Renal cortical epithelial cell (primary cell): ENCODE measurements around the gene KRTAP29-1. TPM values are rescaled to one million over a fixed set of nuclear protein-coding genes. Genes with fewer than 3 reads are reported as not detected.

Experiments used
- DNase-seq: peaks from one replicate; pipeline ENCODE4 v3.0.0-alpha.2; 2011; ENCODE audit warnings: low read depth
- total RNA-seq: library from RNA; depleted of rRNA; stranded (reverse); fragments of >200 nt; gene quantifications from 2 replicates; pipeline ENCODE4 v1.2.3, GENCODE V29; 2014

The KRTAP29-1 gene
- total RNA-seq, 1 donor from 2014 or later, result not detected

DNA sequence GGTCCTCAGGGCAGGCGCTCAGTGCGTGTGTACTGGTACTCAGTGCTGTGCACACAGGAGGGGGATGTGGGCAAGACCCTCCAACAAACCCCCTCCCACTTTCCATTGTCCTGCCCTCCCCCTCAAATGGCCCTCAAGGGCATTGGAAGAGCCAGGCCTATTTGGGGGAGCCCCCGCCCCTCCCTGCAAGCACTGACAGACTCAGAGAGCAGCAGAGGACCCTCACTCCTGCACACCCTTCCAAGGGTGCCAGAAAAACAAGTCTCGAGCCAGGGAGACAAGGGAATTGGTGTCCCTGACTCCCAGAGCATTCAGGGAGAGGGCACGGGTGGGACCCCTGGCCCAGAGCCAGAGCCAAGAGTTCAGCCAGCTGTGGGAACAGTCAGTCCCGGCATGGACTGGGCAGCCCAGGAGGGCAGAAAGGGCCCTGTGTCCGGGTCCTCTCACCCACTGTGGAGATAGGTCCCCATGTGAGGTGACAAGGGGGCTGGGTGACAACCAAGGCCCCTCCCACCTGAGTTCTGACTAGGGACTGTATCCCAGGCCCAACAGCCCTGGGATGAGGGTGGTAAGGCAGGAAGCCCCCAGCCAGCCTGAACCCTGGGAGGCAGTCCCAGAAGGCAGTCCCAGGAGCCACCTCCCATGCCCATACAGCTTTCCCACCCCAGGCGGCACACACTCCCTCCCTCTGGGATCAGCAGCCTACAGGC, 24.9 kb upstream of the KRTAP29-1 start:
- no peak for DNase-seq

DNA sequence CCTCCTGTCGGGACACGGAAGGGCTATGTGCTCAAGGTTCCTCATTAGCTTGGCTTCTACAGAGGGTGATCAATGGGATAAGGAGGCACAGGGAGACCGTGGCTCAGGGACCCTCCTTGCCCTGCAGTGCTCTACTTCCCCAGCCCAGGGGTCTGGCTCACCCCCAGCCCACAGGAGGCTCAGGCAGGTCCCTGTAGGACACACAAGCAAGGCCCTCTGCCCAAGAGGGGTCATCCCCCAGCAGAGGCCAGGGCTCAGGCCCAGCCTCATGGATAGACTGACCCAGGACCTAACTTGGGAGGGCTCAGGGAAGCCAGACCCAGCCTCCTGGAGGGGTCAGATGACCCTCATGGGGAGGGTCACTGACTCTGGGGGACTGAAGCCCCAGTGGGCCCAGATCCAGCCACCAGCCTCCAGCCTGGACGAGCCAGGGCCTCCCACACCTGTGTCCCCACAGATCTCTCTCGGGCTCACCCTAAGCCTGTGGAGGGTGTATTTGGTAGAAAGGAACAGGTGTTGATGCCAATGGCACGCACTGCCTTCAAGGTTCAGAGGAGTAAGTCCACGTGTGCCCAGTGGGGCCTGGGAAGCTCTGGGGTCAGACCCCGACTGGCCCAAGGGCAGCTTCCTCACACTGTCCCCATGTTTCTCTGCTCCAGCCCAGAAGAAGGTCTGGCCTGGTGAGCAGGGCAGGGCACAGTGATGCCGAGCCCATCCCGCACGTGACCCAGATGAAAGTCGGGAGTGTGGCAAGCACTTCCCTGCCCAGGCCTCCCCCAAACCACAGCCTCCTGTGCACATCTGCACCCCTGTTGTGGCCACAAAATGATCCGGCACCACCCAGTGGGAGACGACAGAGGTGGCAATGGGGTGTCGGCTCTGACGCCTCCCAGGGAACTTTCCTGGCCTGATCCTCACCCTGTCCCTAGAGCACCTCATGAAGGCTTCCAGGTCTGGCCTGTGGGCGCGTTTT, 23.8 kb upstream of the KRTAP29-1 start:
- DNase-seq, result no peak

DNA sequence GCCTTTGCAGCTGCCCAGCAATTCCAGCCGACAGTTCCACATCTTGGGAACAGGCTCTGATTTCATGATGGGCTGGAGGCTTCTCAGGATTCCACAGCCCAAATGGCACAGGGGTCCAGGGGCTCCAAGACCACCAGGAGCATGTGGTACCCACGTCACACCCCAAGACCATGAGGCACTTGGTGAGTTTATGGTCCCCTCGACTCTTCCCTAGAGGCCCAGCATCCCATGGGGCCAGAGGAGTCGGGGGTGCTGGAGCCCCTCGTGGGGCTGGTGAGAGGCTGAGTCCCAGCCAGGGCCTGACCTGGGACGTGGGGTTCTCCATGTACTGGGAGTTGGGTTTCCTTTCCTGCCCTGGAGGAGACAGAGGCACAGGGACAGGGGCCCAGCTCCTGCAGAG, 23.0 kb upstream of the KRTAP29-1 start:
- no peak for DNase-seq

DNA sequence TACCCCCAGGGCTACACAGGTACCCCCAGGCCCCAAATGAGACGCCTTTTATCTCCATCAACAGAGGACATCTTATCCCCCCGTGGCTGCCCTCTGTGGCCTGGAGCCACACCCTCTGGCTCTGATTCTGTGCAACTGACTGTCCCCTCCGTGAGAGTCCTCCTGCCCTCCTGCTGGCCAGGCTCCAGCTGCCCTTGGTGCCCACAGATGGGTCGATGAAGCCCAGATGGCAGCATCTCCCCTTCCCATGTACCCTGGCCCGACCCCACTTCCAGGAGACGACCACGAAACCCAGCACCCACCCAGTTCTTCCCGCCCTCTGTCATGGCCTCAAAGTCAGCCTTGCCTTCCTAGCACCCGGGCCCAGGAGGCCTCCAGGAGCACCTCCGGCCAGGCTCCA, 22.5 kb upstream of the KRTAP29-1 start:
- DNase-seq, result no peak

DNA sequence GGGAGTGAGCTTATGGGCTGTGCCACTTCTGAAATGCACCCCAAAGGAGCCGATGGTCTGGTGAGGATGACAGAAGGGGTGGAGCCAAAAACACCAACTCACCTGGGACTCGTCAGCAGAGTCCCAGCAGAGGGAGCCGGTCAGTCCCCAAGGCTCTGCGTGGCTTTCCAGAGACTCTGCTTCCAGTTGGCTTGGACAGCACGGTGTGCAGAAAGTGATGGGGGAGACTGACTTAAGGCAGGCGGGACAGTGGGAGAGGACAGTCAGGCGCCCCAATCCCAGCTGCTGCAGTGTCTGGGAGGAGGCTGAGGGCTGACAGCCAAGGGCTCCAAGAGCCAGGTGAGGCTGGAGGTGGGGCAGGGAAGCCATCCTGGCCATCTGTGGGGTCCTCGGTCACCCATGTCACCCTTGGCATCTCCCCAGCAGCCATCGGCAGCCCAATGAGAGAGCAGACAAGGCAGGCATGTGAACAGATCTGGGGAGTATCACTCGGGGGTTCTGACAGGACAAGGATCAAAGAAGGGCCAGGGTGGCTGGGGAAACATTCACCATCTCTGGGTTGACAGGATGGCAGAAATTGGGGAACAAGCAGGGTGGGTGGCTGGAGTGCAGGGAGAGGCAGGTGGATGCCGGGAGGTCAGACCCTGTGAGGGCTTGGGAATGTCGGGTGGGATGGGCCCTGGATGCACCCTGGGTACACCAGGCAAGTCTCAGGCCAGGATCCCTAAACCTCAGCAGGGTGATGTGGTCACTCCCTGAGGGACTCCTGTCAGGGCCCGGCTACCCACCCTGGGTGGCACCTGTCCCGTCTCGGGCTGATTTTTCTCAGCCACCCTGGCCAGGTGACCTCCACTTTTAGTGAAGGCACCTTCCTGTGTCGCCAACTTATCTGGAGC, 21.8 kb upstream of the KRTAP29-1 start:
- DNase-seq, result no peak

DNA sequence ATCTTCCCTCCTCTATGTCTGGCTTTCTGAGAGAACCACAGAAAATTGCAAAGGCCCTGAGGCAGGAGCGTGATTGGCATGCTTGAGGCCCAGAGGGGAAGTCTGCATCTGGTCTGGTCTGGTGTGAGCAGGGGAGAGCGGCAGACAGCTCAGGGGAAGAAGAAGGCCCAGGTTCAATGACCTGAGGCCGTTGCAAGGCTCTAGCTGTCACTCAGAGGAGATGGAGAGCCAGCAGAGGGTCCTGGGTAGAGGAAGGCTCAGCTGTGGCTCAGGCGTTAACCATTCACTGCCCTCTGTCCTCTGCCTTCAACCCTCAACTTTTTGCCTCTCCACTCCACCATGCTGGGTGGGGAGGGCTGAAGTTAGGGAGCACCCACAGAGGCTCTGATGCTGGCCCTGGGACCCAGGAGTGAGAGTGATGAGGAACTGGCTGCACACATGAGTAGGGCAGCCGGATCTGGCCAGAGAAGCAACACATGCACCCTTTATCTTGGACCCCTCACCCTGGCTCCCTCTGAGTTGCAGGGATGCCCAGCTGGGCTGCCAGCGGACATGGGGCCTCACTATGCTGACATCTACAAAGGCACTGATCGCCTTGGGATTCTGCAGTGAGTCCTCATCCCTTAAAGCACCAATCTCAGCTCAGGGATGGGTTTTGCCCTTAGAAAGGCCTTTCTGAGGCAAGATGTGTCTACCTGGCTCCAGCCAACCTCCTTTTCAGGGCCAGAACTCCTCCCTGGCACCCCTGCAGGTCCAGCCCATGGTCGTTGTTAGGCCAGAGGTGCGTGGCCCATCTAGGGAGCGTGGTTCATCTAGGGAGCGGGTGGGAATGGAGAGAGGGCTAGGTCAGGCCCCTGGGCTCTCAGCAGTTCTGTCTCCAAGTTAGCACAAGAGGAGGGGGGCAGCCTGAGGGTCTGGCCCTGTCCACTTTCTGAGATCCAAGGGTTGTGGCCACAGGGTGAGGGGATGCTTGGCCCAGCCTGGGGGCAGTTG, 20.5 kb upstream of the KRTAP29-1 start:
- no peak for DNase-seq

DNA sequence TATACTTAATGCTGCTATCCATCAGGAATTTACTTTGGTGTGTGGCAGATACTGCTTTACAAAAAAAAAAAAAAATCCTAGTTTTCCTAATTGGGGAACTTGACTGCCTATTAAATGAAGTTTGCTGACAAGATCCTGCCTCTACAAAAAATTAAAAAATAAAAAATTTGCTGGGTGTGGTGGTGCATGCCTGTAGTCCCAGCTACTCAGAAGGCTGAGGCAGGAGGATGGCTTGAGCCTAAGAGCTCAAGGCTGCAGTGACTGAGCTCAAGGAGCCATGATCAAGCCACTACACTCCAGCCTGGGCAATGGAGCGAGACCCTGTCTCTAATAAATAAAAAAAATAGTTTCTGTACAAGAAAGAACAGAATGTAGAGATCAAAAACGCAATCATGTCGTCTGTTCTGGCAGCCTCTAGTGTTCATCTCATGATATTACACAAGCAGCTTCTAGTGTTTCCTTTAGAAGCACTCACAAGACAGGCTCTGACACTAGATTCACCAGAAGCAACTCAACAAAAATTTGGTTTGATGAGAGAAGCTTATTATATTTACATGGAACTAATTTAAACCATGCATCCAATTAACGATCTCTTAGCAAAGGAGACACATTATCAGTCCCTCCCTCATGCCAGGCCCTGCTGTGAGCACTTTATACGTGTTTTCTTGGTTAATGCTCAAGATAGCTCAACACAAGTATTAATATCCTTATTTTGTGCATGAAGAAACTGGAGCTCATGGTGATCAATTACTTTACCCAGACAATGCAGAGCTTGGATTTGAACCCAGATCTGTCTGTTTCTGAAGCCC, 19.6 kb upstream of the KRTAP29-1 start:
- DNase-seq, result peak; percentile 79

DNA sequence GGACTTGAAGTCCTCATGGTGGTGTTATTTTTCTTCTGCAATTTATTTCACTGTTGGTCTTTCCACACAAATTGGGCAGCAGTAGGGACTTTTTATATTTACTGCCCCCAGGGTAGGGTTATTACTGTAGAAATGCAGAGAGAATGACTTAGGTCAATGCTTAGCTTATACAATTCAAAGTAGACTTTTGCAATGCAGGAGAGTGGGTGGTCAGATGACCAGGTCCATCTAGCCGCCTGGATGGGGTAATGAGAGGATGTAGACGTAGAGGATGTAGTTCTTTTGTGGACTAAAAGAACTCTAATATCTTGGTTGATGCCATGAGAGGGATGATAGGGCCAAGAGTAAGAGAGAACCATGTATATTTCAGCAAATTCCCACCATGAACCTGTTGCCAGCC, 15.6 kb upstream of the KRTAP29-1 start:
- no peak for DNase-seq

DNA sequence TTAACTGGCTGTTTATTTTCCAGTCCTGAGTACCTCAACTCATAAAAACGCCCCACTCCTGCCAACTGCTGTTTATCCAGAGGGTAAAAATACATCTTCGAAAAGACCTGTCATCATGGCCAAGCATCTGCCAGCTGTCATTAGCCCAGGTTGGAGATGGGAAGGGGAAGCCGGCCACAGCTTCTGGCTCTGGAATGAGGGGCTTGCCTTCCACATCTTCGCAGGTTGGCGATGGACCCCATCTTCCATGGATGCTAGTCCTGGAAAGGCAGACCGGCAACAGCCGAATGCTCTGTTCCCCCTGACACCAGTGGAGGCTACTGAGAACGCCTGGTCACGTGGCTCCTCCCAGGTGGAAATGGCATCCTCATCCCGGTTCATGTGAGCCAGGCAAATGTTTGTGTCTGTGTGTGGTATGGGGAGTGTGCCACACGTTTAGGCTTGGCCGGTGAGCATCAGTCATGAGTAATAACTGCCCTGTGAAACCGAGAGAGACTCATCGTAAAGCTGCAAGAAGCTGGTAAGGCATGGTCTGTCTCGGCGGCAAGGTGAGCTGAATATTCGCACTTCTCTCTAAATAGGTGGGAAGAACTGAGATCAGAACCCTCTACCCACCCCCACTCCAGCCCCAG, 13.3 kb upstream of the KRTAP29-1 start:
- peak; percentile 27 for DNase-seq

DNA sequence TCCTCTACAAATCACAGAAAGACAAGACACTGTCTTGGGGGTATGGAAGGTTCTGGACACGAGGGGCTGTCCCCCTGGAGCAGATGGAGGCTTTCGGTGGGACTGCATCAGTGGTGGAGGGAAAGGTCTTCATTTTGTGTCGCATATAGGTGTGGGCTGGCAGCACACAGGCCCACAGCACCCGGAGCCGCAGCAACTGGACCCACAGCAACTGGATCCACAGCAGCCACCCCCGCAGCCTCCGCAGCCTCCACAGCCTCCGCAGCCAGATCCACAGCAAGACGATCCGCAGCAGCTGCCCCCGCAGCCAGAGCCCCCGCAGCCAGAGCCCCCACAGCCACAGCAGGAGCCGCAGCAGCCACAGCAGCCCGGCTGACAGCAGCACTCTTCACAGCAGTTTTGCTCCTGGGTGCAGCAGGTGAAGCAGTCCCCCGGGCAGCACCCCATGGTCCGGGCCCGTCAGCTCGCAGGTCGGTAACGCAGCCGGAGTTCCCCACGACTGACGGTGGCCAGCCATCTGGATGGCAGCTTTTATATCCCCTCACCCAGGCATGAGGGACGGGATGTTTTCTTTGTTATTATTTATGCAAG, 12.6 kb upstream of the KRTAP29-1 start, which contains the start of gene KRTAP17-1:
KRTAP17-1 (minus strand) TSS at position 507 of the 591 bp plus-strand sequence; CDS start at position 447, 60 bp downstream.
- no peak for DNase-seq

DNA sequence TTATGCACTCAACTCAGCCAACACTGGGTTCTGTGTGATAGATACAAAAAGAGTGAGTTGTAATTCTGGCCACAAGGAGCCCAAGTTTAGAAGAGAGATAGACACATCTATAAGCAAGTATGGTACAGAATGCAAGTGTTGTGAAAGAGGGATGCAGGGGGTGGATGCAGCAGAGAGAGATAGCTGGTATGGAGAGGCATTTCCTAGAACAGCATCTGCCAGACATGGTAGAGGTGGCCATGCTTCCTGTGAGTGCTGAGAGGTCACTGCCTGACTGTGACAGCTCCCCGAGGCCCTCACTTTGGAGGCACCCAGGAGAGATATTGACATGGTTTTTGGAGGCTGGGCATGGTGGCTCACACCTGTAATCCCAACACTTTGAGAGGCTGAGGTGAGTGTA, 8.5 kb upstream of the KRTAP29-1 start:
- DNase-seq, result no peak

DNA sequence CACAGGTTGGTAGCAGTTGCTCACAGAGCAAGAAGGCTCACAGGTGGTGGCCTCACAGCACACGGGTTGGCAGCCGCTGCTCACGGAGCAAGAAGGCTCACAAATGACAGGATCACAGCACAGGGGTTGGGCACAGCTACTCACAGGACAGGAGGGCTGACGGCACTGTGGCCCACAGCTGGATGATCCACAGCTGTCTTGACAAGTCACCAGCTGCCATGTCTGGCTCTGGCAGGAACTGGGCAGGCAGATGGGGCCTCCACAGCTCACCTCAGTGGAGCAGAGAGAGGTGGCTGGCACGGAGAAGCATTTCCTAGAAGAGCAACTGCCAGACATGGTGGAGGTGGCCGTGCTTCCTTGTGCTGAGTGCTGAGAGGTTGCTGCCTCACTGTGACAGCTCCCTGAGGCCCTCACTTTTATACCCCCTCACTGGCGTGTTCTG, 6.3 kb upstream of the KRTAP29-1 start, which contains the start of gene KRTAP16-1:
KRTAP16-1 (minus strand) TSS at position 392 of the 442 bp plus-strand sequence; CDS start at position 336, 56 bp downstream.
- DNase-seq, result no peak

DNA sequence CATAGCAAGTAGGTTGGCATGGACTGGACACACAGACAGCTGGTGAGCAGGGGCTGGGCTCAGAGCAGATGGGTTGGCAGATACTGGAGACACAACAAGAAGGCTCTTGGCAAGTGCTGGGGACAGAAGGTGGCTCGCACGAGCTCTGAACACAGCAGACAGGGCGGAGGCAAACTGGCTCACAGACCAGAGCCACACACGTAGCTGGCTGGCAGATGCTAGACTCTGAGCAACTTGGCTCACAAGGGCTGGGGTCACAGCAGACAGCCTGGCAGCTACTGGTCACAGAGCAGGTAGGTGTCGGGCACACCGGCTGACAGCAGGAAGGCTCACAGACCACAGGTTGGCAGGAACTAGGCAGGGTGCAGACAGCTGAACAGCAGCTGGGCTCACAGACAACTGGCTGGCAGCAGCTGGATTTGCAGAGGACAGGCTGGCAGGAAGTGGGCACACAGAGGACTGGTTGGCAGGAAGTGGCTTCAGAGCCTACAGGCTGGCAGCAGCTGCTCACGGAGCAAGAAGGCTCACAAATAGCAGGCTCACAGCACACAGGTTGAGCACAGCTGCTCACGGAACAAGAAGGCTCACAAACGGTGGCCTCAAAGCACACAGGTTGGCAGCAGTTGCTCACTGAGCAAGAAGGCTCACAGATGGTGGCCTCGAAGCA, 5.7 kb upstream of the KRTAP29-1 start:
- peak; percentile 16 for DNase-seq

DNA sequence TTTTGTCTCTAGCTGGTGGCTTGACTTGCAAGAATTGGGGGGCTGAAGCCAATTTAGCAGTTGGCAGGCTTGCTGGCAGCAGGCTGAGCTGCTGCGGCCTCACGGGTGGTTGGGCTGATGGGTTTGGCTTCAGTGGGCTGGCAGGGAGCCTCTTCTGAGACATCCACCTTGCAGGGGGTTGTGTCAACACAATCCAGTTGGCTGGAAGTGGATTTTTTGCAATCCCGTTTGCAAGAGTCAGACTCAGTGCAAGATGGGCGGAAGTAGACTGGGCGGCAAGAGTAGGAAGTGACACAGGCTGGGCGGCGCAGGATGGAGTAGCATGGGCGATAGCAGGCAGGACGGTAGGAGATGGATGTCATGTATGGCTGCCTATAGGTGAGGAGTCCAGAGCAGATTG, 5.0 kb upstream of the KRTAP29-1 start:
- DNase-seq, result peak; percentile 88

DNA sequence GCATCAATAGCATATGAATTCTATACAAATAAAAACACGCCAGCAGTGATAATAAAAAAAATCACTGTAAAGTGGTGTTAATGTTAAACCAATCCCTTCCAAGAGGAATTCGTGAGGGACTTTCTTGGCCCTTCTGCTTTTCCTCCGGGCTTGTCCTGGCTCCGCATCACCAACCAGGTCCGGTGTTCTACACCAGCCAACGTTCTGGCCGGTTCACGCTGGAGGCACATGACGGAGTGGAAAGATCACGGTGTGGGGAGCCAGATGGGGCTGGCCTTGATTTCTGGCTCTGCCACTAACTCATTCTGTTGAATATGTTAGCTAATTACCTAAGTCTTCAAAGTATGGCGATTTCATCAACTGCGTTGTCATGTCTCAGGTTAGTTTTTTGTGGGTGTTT, 1.4 kb upstream of the KRTAP29-1 start:
- DNase-seq, result peak; percentile 32

DNA sequence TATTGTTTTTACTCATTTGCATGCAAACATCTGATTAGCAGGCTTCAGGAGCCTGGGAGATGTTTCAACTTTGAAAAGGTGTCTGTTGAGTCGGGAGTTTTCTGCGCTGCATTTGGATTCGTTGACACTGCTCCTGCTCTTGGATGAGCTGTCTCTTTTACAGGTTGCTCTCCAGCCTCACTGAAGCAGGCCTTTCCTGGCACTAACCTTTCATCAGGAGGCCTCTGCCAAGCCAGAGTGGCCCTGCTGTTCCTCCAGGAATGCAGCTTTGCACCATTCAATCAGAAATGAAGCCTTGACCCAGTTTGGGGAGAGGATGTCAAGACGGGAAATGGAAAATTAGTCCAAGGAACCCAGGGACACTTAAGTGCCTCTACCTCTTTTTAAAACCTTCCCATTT, 330 bp upstream of the KRTAP29-1 start:
- DNase-seq, result no peak

DNA sequence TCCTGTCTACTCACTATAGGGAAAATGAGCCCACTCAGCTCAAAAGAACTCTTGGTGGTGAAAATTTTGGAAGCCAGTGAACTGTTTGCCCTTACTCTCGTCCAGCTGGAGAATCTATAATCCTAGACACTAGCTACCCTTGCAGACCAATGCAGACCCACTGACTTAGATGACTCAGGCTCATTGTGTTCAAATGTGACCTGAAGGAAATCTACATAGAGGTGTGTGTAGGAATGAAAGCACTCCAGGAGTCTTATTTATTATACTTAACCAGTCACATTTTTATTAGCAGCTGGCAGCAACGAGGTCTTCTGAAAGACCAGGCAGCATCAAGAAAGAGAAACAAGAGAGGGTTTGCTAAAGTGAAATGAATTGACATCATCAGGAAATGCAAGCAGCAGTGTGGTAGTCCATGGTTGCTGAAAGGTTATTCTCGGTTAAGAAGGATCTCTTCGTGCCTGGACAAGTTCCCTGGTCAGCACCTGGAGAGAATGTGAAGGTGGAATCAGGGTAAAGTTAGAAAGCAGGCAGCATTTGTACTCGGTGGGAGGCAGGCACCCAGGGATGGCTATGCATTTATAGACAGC, 1.4 kb downstream of the KRTAP29-1 start:
- DNase-seq, result peak; percentile 71
